NCI-H524 treated with DMSO at 0.1 percent for 48 hours (cell line): ENCODE results near the gene RCN2.

Experiments
- DNase-seq: peaks from one replicate; lab custom pipeline; 2025; lab: John Stamatoyannopoulos, UW

The RCN2 gene

GRCh38 chr15:76974456-76975036, 43.0 kb downstream of the RCN2 start:
- DNase-seq: no peak

GRCh38 chr15:76976141-76976540, 44.6 kb downstream of the RCN2 start:
- DNase-seq: no peak

GRCh38 chr15:76976572-76977270, 45.2 kb downstream of the RCN2 start:
- no peak for DNase-seq

GRCh38 chr15:76978522-76979330, 47.2 kb downstream of the RCN2 start:
- no peak for DNase-seq

- DNase-seq: no peak
These were observed 47.9 kb downstream of the RCN2 start for GRCh38 chr15:76979331-76979925.

- DNase-seq: no peak
These were observed 48.5 kb downstream of the RCN2 start for GRCh38 chr15:76979996-76980520.

GRCh38 chr15:76982356-76982755, 50.8 kb downstream of the RCN2 start:
- no peak for DNase-seq

- no peak for DNase-seq
These were observed 51.2 kb downstream of the RCN2 start for GRCh38 chr15:76982756-76983155.

- DNase-seq: no peak
These were observed 52.2 kb downstream of the RCN2 start for GRCh38 chr15:76983590-76984375.

GRCh38 chr15:76986743-76987142, 55.2 kb downstream of the RCN2 start:
- no peak for DNase-seq

GRCh38 chr15:76987276-76987675, 55.7 kb downstream of the RCN2 start:
- DNase-seq: no peak

GRCh38 chr15:76987896-76988860, 56.6 kb downstream of the RCN2 start:
- DNase-seq: no peak

- no peak for DNase-seq
These were observed 57.6 kb downstream of the RCN2 start for GRCh38 chr15:76988867-76989780.

- DNase-seq: no peak
These were observed 59.5 kb downstream of the RCN2 start for GRCh38 chr15:76991048-76991447.

- DNase-seq: no peak
These were observed 60.4 kb downstream of the RCN2 start for GRCh38 chr15:76991741-76992645.

- DNase-seq: no peak
These were observed 61.7 kb downstream of the RCN2 start for GRCh38 chr15:76993114-76993725.

- DNase-seq: no peak
These were observed 62.5 kb downstream of the RCN2 start for GRCh38 chr15:76994001-76994400.

- DNase-seq: no peak
These were observed 62.9 kb downstream of the RCN2 start for GRCh38 chr15:76994496-76994895.
